GM19239 (cell line): ENCODE measurements around the gene POLR2F.
"Not testable (repeated sequence)": the region's sequence is repeated elsewhere in the genome, so short reads cannot be mapped to it uniquely, and the experiment has no call there.

Source experiments
- DNase-seq: peaks from one replicate; pipeline ENCODE4 v3.0.0; 2011; ENCODE audit warnings: low spot score; ENCODE audit not compliant: insufficient read length
- FAIRE-seq: peaks from 2 replicates; lab custom pipeline; 2011; peaks lifted over from hg19 to GRCh38; lab: Jason Lieb, UNC

The POLR2F gene

DNA sequence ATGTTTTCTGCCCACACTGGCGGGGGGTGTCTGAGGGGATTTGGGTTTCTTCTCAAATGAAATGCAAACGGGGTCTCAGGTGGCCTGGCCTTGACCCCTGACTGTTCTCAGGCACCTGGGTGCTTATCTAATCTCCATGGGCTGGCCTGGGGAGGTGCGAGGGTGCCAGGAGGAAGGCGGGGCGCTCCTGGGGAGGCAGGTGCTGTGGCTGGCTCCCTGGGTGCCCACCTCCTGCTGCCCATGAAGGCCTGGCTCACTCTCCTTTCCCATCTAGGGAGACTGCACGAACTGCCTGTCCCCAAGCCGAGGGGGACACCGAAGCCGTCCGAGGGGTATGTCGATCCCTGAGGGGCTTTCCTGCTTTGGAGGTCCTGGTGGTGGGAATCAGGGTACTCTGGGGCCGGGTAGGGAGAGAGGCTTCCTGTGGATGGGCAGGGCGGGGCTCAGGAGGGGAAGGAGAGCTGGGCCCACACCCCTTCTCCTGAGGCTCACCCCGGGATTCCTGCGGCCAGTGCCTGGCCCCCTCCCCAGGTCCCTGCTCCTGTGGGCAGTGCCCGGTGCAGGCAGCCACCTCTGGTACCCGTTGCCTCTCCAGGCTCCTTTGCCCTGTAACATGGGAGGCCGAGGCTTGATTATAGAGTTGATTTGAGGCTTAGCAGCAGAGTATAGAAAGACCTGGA lies 29.0 kb upstream of the POLR2F start:
- FAIRE-seq, result no peak
- DNase-seq, result no peak

DNA sequence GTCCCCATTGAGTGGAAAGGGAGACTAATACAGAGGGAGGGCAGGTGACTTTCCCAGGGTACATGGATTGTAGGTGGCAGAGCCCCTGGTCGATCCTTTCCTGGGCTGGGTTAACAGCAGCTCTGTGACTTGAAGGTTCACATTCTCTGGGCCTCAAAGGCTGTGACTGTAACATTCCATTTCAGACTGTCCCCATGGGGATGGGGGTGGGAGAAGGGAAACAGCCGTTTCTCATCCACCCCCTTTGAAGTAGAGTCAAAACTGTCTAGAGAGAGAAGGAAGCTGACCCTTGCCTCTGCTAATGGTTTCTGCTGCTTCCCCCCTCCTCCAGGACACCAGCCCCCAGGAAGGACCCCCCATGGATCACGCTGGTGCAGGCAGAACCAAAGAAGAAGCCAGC lies 28.2 kb upstream of the POLR2F start:
- no peak for FAIRE-seq
- no peak for DNase-seq

DNA sequence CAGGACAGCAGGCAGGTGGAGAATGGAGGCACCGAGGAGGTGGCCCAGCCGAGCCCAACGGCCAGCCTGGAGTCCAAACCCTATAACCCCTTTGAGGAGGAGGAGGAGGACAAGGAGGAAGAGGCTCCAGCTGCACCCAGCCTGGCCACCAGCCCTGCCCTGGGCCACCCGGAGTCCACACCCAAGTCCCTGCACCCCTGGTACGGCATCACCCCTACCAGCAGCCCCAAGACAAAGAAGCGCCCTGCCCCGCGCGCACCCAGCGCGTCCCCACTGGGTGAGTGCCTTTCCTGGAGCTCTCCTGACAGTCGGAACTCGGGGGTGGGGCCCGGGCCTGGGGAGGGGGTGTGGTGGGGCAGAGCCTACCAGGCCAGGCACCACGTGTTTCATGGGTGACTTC lies 27.7 kb upstream of the POLR2F start:
- FAIRE-seq (no peak), DNase-seq (no peak)

DNA sequence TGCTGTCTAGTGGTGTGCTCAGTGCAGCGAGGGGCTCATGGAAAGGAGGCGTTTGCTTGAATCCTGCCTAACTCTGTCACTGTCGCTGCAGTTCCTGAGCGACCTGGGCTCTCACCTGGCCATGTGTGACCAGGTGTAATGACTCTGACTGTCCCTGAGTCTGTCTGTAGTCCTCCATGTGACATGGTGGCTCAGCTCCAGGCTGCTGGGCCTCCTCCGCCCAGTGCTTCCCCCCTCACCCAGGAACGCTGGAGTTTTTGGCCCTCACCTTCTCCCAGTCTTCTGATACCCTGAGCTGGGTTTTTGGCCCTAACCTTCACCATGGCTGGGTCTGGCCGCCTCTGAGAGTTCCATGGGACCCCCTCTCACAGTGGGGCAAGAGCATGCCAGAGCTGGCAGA lies 27.1 kb upstream of the POLR2F start:
- FAIRE-seq (no peak), DNase-seq (no peak)

DNA sequence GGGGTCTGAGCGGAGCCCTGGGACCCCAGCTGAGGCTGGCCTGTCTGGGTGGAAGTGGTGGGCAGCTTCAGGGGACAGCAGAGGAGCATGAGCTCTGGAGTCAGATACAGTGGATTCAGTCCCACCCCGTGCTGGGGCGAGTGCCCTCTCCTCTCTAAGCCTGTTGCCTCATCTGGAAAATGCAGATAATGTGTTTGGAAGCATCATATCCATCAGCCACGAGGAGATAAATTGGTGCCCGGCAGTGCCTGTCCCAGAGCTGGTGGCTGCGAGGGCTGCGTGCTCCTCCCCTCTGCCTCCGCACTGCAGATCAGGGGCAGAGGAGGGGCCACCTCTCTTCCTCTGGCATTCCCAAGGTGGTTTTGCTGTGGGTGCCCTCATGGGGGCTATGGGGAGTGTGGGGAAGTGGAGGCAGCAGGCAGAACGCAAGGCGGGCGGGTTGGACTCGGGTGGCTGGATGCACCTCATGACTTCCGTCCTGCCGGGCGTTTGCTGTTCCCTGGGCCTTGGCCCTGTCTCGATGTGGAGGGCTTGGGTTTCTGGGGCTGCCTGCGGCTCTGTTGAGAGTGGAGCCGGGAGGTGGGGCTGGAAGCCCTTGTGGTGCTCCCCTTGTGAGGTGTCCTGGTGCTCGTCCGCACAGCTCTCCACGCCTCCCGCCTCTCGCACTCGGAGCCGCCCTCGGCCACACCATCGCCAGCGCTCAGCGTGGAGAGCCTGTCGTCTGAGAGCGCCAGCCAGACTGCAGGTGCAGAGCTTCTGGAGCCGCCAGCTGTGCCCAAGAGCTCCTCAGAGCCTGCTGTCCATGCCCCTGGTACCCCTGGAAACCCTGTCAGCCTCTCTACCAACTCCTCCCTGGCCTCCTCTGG lies 26.5 kb upstream of the POLR2F start:
- FAIRE-seq (no peak), DNase-seq (no peak)

DNA sequence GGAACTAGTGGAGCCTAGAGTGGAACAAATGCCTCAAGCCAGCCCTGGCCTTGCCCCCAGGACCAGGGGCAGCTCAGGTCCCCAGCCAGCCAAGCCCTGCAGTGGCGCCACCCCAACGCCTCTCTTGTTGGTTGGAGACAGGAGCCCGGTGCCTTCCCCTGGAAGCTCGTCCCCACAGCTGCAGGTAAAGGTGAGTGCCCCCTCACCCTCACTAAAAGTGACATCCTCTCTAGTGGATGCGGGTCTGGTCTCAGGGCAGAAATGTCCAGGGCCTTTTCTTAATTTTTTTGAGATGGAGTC lies 25.9 kb upstream of the POLR2F start:
- no peak for FAIRE-seq
- no peak for DNase-seq

DNA sequence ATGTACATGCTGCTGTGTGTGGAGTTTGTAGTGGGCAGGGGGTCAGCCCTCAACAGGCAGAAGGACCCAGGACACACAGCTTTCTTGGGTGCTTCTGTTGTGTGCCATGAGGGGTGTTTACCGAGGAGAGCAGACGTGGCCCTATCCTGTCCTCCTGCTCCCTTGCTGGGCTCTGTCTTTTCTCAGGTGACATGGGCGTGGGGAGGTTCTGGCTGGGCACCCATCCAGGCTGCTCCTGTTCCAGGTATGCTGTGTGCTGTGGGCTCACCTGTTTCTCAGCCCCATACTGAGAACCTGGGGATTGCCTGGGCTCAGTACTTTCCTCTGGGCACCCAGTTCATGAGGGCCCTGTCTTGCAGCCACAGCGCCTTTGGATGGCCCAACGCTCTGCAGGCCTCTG lies 24.1 kb upstream of the POLR2F start:
- no peak for FAIRE-seq
- no peak for DNase-seq

DNA sequence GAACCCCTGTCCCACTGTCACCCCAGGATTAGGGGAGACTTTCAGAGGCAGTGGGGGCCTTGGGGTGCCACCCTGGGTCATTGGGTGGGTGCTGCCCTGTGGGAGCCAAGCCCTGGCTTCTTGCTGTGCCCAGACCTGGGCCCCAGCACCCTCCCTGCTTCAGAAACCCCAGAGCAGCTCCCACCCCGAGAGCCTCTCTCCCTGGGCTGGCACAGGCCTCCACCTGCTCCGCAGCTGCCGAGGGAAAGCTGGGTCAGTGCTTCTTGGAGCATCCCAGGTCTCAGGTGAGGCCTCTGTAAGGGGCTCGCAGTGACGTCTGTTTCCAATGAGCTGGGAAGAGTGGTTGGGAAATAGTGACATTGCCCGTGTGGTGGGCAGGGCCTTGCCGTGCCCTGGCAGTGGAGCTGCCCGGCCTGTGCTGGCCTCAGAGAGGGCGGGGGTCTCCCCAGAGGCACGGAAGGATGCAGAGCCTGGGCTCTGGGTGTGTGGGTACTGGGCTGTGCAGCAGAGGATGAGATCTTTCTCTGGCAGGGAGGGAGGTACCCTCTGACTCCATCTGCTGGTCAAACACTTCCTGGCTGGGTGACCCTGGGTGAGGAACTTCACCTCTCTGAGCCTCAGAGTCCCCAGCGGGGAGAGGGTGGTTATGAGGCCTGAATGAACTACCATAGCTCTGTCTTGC lies 23.1 kb upstream of the POLR2F start:
- FAIRE-seq, result peak; percentile 71
- DNase-seq, result peak; percentile 57

DNA sequence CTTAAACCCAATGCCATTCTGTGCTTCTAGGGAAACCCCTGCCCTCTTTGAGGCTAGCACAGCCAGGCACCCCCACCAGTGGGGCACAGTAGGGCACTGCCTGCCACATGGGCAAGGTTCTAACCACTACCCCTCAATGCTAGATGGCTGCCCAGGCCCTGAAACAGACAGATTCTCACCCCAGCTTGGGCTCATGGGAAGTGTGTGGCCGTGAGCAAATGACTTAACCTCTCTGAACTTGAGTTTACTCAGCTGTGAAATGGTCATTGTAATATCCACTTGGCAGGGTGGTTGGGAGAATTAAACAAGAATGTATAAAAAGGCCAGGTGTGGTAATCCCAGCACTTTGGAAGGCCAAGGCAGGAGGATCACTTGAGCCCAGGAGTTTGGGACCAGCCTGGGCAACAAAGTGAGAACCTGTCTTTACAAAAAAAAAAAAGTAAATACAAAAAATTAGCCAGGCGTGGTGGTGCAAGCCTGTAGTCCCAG lies 22.5 kb upstream of the POLR2F start:
- peak; percentile 47 for FAIRE-seq
- DNase-seq, result no peak

DNA sequence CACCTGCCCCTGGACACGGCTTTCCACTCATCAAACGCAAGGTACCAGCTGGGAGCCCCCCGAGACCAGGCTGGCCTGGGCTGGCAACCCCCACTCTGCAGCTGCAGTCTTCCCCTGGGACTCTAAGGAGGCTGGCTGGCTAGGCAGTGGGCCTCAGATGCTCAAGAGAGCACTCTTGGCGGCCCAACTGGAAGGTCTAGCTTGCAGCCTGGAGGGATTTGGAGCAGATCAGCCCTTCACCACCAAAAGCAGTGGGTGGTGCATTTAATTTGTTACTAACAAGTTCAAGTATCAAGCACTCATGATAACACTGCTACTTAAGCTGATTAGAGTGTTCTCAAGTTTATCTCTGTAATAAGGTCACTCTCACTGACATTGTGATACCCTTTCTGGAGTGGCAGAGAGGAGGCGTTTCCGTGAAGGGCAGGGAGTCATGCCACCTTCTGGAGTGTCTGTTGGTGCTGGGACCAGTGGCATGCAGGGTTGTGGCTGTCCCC lies 21.6 kb upstream of the POLR2F start:
- FAIRE-seq (no peak), DNase-seq (no peak)

DNA sequence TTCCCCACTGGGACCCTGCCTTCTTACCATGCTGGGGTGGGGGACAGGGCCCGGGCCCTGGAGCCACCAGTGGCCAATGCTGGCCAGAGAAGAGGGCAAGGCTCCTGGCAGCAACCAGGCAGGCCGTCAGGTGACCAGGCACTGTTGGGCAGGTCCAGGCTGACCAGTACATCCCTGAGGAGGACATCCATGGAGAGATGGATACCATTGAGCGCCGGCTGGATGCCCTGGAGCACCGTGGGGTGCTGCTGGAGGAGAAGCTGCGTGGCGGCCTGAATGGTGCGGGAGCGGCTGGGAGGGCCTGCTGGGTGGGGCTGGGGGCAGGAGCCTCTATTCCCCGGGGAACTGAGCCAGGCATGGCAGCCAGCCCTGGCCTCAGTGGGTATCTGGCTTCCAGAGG lies 21.1 kb upstream of the POLR2F start:
- FAIRE-seq (no peak), DNase-seq (no peak)

DNA sequence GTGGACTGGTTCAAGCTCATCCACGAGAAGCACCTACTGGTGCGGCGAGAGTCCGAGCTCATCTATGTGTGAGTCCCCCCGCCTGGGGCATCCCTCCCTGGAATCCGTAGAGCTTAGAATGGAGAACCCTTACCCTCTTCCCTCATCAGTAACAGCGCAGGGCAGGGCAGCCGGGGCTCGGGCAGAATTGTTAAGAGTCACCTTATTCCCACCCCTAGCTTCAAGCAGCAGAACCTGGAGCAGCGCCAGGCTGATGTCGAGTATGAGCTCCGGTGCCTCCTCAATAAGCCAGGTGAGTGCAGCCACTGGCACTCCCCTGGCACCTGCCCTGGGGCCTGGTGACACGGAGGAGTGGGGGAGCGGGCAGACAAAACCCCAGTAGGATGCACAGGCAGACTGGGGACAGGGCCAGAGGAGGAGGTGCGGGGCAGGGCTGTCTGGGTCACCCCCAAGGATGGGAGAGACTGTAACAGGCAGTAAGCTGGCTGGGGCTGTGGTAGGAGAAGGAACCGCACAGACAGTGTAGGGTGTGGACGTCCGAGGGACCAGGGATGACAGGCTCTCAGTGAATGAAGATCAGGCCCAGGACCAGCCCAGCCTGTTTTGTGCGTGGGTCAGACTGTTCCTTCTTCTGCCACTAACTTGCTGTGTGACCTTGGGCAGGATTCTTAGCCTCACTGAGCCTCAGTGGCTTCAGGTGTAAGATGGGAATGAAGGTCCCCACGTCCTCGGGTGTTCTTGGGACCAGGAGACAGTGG lies 20.5 kb upstream of the POLR2F start:
- no peak for FAIRE-seq

DNA sequence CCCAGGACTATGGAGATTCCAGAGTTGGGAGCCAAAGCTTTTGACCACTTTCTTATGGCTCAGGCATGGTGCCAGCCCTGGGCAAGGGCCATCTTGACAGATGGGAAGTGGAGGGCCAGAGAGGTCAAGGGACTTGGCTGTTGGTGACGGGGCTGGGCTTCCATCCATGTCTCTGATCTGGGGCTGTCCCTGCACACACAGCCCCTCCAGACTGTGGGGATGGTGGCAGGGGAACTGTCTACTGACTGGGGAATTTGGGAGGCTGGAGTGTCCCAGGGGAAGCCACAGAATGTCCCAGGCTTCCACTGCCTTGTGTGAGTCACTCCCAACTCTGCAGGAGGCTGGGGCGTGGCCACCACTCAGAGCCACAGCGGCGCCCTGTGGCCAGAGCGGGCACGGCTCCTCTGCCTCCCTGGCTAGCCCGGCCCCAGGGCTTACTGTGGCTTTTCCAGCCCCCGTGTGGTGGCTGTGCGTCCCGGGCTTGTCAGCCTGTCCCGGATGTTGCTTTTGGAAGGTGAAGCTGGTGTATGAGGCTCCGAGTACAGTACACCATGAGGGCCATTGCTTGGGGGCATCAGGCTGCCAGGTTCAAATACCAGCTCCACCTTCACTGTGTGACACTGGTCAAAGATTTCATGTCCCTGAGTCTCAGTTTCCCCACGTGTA lies 19.7 kb upstream of the POLR2F start:
- peak; percentile 95 for DNase-seq
- peak; percentile 85 for FAIRE-seq

More for the DNA sequence above, 20.5 kb upstream of the POLR2F start:
- DNase-seq, result no peak

DNA sequence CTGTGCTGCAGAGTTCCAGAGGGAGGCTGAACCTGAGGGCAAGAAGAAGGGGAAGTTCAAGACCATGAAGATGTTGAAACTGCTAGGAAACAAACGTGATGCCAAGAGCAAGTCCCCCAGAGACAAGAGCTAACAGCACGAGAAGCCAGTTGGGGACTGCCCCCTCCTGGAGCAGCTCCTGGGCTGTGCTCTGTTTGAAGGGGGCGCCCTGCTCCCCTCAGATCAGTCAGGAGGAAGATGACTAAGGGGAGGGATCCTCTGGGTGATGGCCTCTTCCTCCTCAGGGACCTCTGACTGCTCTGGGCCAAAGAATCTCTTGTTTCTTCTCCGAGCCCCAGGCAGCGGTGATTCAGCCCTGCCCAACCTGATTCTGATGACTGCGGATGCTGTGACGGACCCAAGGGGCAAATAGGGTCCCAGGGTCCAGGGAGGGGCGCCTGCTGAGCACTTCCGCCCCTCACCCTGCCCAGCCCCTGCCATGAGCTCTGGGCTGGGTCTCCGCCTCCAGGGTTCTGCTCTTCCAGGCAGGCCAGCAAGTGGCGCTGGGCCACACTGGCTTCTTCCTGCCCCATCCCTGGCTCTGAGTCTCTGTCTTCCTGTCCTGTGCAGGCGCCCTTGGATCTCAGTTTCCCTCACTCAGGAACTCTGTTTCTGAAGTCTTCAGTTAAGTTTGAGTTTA lies 12.7 kb upstream of the POLR2F start:
- DNase-seq (no peak), FAIRE-seq (no peak)

DNA sequence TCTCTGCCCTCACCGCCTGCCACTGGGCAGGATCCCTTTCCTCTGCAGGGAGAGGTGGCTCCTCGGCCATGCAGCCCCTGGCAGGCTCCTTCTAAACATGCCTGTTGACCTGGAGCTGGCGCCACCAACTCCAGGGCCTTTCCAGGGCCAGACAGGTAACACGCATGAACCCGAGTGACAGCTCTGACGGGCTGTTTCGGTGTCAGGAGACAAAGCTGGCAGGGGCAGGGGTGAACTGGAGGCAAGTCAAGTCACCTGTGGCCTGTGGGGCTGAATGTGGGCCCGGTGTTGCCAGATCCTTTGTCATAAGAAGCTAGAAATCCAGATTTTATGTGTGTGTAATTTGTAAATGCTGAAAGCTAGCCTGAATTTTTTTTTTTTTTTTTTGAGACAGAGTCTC lies 11.4 kb upstream of the POLR2F start:
- FAIRE-seq (no peak), DNase-seq (no peak)

DNA sequence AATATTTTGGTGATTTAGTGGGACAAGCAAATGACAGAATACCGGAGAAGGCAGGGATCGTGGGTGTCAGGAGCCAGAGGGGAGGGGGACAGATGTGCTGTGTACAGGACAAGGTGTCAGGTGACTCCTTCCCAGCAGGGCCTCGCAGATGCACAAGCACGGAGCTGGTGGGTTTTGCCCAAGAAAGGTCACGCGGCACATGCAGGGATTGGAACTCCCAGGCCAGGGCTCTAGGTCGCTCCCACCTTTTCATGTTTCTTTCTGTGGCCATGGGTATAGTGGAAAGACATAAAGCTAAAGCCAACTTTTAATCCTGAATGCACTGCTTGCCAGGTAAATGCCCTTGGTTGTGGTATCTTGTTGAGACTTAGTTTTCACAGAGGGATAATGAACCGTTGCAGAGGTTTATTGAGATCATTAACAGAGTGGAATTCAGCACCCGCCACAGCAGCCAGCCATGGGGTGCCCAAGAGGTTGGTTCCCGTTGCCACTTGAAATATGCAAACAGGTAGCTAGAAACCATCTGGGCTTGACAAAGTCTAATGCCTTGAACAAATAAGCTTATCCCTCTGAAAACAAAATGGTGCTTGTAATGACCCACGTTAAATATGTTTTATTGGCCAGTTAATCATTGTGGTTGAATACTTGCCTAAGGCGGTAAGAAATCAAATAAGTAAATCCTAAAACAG lies 10.2 kb upstream of the POLR2F start:
- no peak for DNase-seq
- no peak for FAIRE-seq

DNA sequence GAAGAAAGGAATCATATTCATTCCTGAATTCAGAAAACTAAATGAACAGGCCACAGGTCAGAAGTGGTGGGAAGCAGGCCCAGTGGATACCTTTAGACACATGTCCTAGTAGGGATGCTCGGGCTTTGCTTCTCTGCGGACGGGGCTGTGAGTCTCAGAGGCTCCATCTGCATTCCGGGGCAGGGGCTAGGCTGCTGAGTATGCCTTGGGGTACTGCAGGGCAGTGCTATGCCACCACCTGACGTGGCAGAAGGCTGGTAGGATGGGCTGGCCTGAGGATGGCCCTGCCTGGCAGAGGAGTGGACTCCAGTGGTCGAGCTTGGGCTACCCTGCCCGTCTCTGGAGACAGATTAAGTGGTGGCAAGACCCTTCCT lies 9.7 kb upstream of the POLR2F start:
- no peak for DNase-seq
- FAIRE-seq, result no peak

DNA sequence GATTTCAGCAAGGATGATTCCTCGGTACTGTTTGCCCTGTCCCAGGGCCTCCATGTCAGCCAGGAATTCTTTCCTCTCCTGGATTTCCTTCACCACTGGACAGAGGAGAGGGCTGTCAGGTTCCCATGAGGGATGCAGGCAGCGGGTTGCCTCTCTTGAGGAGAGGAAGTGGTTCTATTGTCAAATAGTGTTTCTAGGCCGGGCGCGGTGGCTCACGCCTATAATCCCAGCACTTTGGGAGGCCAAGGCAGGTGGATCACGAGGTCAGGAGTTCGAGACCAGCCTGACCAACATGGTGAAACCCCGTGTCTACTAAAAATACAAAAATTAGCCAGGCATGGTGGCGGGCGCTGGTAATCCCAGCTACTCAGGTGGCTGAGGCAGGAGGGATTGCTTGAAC lies 9.1 kb upstream of the POLR2F start:
- DNase-seq, FAIRE-seq: not testable (repeated sequence)
